Astrocyte of the spinal cord (primary cell): ENCODE measurements around the gene CLBA1.
A peak's percentile ranks its signal among the peaks of the same experiment; 100 is the strongest.
"Not testable (repeated sequence)": the region's sequence is repeated elsewhere in the genome, so short reads cannot be mapped to it uniquely, and the experiment has no call there.

Source experiments
- DNase-seq: peaks from one replicate; pipeline ENCODE4 v3.0.0; 2011; ENCODE audit warnings: low read depth, low spot score
- H3K4me3 ChIP-seq: 2 replicates; pipeline ENCODE4 v1.5.1; 2011; ENCODE audit warnings: low read depth, mild to moderate bottlenecking, low read length, moderate library complexity
- CTCF ChIP-seq: IDR thresholded peaks from 2 replicates; pipeline ENCODE4 v1.5.1; 2012; ENCODE audit warnings: low read depth, mild to moderate bottlenecking, low read length, inconsistent platforms
- in situ Hi-C: cut with HindIII; loops from 2 replicates; pipeline ENCODE4 v1.10.0; 2017; ENCODE audit warnings: low sequenced_read_pairs

The CLBA1 gene

DNA sequence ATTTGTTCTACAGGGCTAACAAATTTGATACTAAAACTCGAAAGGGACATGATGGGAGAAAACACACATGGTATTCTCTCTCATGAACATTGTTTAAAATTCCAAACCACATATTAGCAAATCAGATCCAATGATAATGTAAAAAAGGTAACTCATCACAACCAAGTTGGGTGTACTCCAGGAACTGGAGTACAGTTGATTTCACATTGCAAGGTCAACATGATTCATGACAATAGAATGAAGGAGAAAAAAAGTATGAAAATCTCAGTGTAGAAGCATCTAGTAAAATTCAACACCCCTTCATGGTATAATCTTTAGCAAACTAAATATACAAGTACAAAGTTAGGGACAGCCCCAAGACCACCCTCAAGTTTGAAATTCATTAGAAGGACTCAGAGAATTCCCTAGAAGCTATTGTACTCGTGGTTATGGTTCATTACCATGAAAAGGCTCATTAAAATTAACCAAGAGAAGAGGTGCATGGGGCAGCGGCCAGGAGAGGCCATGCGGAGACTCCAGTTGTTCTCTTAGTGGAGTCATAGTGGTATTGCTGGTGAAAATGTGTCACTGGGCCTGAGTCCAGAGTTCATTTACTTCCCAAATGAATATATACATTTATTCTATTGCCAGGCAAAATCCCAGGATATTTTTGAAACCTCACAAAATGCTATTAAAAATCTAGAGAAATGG, 38.3 kb downstream of the CLBA1 start:
- in situ Hi-C loops, result no loop called here
- no peak for TF ChIP-seq CTCF
- peak; percentile 79 for DNase-seq
- no peak overlapping the region for H3K4me3 ChIP-seq

GRCh38 chr14:105025429-105025828, 39.8 kb downstream of the CLBA1 start:
- TF ChIP-seq CTCF, result no peak
- in situ Hi-C loops, result no loop called here
- H3K4me3 ChIP-seq, result no peak overlapping the region
- DNase-seq, result no peak

DNA sequence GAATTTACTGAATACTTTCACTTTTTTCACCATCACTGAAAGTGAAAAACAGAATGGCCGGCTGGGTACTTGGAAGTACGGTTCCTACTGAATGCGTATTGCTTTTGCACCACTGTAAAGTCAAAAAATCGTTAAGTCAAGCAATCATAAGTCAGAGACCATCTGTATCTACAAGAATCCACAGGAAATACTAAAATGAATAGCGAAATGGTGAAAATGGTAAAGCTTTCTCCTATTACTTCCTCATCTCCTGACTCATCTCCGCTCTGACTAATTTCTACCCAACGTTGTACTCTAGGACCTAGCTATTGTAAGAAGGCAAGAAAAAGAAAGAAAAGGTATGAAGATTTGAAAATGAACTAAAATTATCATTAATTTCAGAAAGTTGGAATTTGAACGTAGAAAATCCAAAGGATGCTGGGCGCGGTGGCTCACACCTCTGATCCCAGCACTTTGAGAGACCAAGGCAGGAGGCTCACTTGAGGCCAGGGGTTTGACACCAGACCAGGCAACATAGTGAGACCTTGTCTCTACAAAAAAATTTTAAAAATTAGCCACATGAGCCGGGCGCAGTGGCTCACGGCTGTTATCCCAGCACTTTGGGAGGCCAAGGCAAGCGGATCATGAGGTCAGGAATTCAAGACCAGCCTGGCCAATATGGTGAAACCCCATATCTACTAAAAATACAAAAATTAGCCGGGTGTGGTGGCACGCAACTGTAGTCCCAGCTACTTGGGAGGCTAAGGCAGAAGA, 40.6 kb downstream of the CLBA1 start:
- TF ChIP-seq CTCF, result no peak
- H3K4me3 ChIP-seq, result no peak overlapping the region
- DNase-seq, result peak; percentile 89
- in situ Hi-C loops, result no loop called here

GRCh38 chr14:105026802-105027563, 41.4 kb downstream of the CLBA1 start:
- TF ChIP-seq CTCF, result no peak
- peak; percentile 66 for DNase-seq
- in situ Hi-C loops, result no loop called here
- no peak overlapping the region for H3K4me3 ChIP-seq

GRCh38 chr14:105027718-105028117, 42.1 kb downstream of the CLBA1 start:
- peak; percentile 50 for DNase-seq
- H3K4me3 ChIP-seq, in situ Hi-C loops: not testable (repeated sequence)

- DNase-seq, result peak; percentile 37
- in situ Hi-C loops, result no loop called here
- no peak overlapping the region for H3K4me3 ChIP-seq
- TF ChIP-seq CTCF, result no peak
Observed at GRCh38 chr14:105028251-105028927, 42.8 kb downstream of the CLBA1 start.
